ENCODE data around the gene CYP19A1.

DNA sequence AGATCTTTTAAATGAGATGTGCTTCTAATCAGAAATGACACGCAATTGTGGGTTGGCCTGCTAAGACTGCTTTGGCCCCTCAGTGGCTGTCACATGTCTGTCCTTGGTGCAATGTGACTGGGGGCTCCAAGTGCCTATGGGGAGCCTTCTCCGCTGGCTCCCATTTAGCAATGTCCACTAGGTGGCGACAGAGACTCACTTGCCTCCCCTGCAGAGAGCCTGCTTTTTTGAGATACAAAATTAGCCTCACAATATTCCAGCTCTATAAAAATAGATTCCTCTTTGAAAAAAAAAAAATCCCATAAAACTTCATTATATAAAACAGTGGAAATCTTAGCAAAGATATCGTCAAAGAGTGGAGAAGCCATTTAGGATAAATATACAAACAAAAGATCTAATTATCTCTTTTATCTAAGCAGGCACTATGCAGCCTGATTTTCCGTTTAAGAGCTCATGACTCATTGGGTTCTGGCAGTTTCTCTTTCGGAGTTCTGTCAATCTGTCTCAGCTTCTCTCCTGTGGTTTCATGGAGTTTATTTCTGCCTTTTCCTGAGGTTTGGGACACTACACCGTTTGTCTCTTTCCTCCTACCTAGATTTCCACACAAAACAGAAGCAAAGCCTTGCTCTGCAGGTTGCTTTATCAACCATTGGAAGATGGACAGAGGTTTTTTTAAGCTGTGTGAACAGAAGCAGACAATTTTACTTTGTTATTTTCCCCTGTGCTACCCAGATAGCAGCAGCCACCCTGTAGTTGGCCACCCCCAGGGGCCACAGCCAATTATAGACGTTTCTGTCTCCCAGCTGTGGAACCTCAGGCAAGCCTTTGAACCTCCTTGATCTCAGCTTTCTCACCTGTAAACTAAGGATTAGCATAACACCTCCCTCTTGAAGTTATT, 175.3 kb downstream of the CYP19A1 start:
- TF ChIP-seq, protein P1, sequence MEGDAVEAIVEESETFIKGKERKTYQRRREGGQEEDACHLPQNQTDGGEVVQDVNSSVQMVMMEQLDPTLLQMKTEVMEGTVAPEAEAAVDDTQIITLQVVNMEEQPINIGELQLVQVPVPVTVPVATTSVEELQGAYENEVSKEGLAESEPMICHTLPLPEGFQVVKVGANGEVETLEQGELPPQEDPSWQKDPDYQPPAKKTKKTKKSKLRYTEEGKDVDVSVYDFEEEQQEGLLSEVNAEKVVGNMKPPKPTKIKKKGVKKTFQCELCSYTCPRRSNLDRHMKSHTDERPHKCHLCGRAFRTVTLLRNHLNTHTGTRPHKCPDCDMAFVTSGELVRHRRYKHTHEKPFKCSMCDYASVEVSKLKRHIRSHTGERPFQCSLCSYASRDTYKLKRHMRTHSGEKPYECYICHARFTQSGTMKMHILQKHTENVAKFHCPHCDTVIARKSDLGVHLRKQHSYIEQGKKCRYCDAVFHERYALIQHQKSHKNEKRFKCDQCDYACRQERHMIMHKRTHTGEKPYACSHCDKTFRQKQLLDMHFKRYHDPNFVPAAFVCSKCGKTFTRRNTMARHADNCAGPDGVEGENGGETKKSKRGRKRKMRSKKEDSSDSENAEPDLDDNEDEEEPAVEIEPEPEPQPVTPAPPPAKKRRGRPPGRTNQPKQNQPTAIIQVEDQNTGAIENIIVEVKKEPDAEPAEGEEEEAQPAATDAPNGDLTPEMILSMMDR (IDR thresholded peaks at IDR 0.05): peak in 5 of 7 experiments; percentile 84 to 99 (median 91)
- no peak for TF ChIP-seq POLR2A (IDR thresholded peaks at IDR 0.05)
